NK-92 (cell line): Measurements from ENCODE around the gene FCN2.

Experiments
- DNase-seq: peaks from one replicate; lab custom pipeline; 2025; ENCODE audit not compliant: unreplicated experiment; lab: John Stamatoyannopoulos, UW

The FCN2 gene

DNA sequence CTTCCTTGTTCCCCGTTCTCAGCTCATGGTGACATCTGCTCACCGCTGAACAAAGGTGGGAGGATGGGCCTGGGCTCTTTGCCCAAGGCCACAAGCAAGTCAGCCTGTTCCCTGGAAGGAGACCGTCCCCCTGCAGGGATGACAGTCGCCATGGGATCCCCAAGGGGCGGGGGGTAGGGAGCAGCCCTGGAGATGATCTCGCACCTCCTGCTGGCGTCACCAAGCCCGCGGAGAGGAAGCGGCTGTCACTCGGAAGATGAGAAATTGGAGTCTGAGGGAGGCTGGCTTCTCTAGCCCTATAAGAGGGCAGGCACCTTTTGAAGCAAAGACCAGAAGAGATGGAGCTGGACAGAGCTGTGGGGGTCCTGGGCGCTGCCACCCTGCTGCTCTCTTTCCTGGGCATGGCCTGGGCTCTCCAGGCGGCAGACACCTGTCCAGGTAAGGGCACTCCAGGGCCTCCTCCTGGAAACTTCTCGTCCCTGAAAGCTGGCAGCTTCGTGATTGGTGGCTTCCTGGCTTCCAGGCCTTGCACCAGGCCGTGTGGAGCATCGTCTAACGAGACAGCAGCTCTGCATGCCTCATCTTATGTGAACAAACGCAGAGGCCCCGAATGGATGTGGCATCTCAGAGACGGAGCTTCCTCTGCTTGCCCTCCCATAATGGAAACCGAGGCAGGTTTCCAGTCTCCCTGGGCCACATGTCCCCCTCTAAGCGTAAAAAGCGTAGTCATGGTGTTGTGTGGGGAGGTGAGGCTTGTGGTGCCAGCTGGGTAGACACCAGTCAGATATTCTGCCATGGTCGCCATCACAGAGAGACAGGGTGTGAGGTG, at the start of gene FCN2:
TSS of gene FCN2 (plus strand) at position 327 of the 829 bp plus-strand sequence. CDS start at position 339, 12 bp downstream.
- no peak for DNase-seq

DNA sequence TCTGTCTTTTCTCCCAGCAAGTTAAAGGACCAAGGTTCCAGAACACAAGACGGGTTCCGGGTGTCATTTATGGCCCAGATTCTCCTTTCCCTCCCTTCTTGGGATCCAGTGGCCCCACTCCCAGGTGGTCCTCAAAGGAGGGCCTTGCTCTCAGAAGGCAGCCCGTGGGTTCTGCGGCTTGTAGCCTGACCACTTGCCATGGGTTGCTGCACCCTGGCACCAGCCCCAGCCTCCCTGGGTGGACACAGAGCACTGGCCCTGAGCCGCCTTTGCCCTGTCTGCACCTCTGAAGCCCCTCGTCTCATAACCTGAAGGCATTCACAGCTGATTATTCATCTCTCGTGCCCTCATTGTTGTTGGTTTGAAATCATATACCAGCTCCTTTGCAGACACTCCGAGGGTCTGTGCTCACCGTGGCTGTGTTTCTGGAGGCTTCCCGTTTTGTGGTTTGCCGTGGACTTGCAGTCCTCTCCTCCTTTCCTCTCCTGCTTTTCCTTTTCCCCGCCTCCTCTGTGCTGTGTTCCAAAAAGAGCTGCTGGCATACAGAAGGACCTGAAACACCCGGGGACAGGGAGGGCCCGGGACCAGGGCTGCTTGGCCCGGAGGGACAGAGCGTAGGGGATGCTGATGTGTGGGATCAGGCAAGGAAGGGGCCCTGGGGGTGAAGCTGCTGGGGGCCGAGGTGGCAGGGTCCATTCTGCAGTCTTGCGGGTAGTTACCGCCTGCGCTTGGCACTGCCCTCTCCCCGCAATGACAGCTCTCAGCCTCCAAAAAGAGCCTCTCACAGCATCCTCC, 49.5 kb upstream of the FCN2 start:
- no peak for DNase-seq

DNA sequence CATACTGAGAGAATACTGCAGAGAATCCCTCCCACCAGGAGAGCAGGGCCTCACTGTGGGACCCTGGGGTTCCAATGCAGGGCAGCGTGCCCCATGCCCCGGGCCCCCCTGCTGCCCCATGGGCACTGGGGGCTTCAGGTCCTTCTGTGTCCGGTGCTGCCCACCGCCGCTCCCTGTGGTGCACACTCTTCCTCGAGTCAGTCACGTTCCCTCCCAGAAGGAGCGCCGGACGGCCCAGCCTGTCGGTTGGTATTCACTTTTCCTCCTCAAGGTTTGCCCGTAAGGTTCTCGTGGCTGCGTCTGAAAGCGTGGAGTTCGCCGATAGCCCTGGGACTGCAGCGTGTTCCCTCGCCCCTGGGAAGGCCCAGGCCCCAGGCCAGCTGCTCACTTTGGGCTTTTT, 48.1 kb upstream of the FCN2 start:
- DNase-seq: no peak

DNA sequence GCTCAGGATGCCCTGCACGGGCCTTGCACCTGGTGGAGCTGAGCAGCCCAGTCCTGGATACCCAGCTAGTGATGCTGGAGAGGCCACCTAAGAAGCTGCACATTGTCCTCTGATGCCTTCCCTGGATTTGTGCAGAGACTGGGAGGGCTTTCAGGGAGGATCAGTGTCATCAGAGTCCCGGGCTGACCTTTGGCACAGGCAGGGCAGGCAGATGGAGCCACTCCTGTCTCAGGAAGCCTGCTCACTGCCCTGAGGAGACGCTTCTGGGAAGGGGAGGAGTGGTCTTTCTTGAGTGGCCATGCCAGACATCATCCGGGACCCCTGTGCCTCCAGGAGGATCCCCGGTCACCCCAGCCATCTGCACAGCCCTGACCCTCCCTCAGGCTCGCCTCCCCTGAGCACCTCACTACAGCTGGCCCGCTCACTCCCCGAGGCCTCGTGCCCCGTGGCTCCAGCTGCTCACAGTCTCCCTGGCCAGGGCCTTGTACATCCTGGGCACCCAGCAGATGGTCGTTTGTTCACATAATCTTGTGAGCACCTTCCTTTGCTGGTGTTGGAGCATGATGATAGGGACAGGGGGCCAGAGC, 47.2 kb upstream of the FCN2 start:
- DNase-seq: no peak

DNA sequence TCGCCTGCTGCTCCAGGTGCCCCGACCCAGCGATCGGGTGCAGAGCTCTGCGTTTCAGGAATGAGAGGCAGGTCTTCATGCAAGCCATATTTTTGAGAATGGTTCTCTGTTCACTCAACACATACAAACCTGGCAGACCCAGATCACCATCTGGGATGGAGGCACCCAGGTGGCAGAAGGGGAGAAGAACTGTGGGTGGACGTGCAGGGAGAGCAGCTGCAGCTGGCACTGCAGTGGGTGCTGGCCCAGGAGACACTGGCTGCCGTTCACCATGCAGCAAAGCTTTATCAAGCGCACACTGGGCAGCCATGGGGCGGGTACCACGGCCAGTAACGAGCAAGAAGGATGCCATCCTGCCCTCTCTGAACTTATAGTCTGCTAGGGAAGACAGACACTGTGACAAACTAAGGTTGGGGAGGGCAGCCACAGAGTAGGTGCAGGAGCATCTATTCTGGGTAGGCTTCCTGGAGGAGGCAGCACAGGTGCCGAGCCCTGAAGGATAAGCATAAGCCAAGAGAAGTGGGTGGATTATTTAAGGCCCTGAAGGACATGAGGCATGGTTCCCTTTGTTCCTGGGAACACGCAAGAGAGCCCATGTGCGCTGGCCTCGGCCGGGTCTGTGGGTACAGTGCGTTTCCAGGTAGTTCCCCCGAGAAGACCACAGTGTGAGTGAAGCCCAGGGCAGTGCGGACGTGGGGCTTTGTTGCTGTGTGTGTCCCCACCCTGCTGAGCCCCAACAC, 46.2 kb upstream of the FCN2 start:
- DNase-seq: no peak

DNA sequence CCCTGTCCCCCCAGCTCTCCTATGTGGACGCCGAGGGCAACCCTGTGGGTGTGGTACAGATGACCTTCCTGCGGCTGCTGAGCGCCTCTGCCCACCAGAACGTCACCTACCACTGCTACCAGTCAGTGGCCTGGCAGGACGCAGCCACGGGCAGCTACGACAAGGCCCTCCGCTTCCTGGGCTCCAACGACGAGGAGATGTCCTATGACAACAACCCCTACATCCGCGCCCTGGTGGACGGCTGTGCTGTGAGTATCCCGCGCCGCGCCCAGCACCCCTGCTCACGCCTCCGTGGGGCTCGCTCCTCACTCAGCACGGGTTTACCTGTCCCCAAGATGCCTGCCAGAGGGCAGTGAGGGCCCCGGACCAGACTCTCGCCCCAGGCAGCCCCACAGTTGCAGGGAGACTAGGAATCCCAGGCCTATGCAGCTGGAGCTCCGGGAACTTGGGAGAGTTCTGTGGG, 45.6 kb upstream of the FCN2 start:
- DNase-seq: no peak

DNA sequence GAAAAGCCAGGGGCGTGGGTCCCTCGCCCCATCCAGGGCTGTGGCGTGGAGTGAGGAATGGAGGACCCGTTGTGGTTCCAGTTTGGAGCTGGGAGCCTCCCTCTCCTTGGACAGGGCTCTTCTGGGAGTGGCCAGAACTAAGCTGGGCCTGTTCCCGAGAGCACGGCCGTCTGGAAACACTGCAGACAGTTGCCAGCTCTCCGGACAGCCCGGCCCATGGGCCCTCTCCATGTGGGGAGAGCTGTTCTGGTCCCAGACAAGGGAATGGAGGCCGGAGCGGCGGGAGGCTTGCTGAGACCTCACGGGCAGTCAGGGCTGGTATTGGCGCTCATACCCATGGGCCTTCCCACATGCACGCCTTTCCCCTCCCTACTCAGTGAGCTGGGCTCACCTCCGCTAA, 45.2 kb upstream of the FCN2 start:
- DNase-seq: no peak

DNA sequence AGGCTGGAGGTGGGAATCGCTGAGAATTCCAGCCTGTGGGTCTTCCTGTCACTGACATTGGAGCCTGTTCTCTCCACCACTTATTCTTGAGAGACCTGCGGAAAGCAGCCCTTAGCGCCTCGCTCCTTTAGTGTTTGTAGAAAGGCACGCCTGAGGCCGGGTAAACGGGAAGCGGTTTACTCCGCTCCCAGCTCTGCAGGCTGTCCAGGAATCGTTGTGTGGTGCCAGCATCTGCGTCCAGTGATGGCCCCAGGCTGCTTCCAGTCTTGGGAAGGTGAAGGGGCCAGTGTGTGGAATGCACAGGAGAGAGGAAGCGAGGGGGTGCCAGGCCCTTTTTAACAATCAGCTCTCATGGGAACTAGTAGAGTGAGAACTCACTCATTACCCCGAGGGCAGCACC, 44.6 kb upstream of the FCN2 start:
- no peak for DNase-seq

DNA sequence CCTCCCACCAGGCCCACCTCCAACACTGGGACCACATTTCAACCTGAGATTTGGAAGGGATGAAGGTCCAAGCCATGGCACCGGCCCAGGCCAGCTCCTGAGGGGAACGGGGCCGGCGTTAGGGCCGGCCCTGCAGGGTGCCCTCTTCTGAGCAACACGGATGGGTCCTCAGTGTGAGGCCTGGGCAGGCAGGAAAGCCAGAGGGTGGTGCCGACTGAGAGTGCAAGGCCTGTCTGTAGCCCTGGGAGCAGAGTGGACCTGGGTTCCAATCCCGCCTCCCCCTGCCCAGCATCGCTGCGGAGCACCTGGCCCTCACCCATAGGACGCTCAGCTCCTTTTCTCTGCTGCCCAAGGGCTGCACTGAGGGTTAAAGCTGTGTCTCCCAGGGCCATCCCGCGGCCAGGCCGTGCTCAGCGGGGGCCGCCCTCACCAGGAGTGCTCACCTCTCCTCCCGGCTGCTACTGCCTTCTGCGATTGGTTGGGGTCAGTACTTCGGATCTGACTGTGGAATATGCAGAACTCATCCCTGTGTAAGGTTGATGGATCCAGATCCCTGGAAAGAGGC, 44.1 kb upstream of the FCN2 start:
- no peak for DNase-seq

DNA sequence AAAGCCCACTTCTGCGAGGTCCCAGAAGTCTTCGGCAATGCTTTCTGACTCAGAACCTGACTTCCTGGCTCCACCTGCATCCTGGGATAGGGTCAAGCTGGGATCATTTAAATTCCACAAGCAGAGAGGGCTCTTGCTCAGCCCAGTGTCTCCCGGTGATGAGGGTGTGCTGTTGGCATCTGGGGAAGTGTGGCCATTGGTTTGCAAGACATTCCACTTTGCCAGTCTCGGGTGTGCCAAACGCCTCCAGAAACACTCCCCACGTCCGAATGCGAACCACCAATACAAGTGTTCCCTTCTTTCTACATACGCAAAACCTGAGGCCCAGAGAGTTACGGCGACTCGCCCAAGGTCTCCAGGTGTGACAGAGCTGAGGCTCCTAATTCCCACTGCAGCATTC, 43.1 kb upstream of the FCN2 start:
- no peak for DNase-seq

DNA sequence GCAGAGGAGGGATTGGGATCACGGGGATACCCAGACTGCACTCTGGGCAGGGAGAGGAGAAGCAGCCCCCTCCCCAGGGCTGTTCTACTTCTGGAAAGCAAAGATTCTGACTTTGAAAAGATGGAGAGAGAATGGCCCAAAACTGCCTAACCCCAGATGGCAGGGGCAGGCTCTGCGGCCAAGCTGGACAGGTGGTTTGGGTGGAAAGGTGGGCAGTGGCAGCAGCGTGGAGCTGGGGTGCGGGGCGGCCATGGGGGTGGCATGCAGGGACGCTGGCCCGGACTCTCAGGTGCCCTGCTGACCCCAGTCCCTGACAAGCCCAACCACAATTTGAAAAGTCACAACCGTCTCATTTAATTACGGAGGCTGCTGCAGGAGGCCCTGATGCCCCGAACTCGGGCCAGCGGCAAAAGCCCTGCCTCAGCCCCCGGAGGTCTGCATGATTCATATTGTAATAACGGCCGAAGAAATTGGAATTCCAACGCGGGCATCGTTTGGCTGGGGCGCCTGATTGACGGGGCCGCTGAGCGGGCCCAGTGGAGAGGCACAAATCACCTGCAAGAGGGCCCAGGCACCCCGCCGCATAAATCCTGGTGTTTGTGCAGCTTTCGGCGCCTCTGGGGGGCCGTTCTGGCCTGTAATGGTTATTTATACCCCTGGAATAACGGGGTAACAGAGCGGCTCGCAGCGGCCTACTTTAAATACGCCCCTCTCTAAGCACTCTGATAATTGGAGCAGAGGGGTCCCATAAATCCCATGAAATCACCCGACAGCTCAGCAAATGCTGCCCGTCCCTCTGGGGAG, 41.8 kb upstream of the FCN2 start:
- DNase-seq: no peak

DNA sequence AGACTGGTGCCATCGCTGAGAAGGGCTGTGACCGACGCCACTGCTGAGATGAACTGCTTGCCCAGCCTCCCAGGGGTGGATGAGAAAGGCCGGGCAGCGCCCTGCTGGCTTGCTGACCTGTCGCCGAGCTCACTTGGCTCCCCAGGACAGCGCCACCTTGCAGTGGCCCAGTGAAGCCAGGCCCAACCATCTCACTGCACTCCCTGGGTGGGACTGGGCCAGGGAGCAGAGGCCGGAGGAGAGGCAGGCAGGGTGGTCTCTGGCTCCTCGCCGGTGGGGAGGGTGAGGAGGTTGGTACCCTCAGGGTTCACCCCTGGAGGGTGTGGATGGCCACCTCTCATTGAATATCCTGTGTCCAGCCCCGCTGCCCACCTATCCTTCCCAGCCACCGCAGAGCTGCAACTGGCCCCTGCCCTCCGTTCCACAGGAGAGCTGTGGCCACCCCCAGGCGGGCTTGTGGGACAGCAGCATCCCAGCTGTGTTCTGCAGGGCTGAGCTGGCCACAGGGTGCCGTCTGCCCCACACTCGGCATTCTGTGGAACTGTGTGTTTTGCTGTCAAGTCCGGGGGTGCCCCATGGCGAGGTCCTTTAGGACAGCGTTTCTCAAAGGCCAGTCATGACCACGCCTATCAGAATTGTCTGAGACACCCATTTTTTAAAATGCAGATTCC, 41.0 kb upstream of the FCN2 start:
- no peak for DNase-seq

DNA sequence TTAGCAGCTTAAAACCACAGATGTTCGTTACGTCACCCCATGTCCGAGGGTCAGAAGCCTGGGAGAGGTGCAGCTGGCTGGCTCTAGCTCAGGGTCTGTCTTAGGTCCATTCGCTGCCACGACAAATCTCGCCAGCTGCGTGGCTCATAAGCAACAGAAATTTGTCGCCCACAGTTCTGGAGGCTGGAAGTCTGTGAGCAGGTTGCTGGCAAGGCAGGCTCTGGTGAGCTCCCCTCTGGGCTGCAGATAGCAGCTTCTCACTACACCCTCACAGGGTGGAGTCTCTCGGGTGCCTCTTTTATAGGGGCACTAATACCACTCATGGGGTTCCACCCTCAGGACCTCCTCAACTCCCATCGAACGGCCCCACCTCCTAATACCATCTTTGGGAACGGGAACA, 40.1 kb upstream of the FCN2 start:
- DNase-seq: no peak

DNA sequence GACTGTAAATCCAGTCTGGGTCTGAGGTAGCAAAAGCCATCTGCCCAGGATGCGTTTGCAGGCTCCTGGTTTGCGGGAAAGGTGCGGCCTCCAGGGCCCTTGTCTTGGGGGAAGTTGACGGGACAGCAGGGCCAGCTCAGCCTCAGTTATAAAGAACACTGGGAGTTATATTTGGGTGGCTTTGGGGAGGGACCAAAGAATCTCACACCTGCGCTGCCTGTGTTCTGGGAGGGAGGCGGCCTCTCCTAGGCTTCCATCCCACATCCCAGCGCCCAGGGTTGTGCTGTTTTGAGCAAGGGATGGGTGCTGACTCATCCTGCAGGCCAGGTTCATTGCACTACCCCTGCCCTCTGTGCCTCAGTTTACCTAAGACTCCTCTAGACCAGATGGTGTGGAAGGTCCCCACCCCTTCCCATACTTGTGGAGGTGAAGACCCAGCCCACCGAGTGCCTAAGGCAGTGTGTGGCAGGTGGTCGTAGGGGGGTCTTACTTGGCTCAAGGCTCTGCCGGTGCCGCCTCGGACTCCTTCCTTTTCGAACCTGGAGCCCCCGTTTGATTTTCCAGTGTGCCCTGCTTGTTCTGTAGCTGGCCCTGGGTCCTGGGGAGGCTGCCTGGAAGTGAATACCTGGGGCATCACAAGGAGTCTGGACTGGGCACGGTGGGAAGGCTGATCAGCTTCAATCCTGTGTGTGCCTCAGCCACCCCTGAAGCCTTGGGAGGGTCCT, 39.3 kb upstream of the FCN2 start:
- DNase-seq: no peak

DNA sequence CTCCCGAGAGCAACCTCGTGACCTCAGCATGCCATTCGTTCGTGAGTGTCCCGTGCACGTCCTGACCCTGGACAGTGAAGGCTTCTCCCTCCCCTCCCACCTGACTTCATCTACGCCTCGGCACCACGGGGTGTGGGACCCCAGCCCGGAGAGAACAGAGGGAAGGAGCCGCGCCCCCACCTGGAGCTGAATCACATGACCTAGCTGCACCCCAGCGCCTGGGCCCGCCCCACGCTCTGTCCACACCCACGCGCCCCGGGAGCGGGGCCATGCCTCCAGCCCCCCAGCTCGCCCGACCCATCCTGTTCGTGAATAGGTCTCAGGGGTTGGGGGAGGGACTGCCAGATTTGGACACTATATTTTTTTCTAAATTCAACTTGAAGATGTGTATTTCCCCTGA, 38.3 kb upstream of the FCN2 start:
- no peak for DNase-seq

DNA sequence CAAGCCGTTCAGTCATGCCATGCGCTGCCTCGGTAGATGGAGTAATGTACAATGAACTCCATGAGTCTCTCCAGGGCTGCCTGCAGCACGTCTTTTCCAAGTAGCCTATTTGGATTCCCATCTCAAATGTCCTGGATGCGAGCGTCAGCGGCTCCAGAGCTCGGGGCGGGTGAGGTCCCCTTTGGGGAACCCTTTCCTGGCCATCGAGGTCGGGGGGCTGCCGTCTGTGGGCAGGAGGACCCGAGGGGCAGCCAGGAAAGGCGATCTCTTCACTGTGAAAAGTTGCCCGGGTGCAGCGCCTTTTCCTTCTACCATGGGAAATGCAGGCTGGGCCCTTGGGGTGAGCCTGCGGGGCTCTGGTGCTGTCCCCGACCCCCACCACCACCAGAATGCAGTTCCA, 36.9 kb upstream of the FCN2 start:
- no peak for DNase-seq

DNA sequence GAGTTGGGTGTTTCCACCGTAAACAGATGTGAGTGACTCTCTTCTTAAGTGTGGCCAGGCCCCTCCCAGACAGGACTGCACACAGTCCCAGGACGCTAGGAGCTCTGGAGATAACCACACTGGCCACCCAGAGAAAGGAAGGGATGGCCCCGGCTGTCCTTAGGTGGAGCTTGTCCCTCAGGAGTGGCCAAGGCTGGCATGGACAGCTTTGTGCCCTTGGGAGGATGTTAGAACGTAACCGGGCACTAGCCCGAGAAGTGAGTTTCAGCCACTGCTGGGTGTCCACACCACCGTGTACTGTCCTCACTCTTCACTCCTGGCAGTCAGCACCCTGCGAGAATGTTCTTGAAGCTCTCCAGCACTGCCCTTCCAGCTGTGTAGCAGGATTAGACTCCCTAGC, 35.8 kb upstream of the FCN2 start:
- DNase-seq: no peak

DNA sequence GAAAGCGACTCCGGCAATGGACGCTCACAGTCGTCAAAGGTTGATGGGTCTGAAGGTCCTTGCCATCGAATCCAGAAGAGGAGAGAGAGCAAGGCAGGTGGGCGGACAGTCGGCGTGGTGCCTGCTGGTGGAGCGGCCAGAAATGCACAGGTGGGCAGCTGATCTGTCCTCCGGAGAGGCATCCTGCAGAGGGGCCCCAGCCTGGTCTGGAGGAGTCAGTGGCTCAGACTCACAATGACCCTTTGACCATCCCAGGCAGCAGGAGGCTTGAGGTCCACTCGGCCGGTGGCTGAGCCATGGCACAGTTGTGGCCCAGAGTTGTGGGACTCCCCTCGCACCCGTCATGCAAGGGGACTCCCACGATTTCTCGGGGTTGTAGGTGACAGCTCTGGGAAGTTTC, 34.4 kb upstream of the FCN2 start:
- no peak for DNase-seq

DNA sequence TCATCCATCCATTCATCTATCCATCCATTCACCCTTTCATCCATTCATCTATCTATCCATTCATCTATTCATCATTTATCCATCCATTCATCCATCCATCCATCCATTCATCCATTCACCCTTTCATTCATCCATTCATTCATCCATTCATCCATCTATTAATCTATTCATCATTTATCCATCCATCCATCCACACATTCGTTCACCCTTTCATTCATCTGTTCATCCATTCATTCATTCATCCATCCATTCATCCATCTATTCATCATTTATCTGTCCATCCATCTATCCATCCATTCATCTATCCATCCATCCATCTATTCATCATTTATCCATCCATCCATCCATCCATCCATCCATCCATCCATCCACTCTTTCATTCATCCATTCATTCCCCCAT, 33.9 kb upstream of the FCN2 start:
- DNase-seq: no peak
